GM18499 (cell line): Measurements from ENCODE around the gene KLF2.
"Not testable (repeated sequence)": the region's sequence is repeated elsewhere in the genome, so short reads cannot be mapped to it uniquely, and the experiment has no call there.

Experiments
- ATAC-seq: cut with Tn5 transposase; IDR thresholded peaks from one replicate; pipeline ENCODE4 v1.9.1; 2021; ENCODE audit warnings: moderate number of reproducible peaks; ENCODE audit not compliant: insufficient read depth, unreplicated experiment

Gene KLF2

DNA sequence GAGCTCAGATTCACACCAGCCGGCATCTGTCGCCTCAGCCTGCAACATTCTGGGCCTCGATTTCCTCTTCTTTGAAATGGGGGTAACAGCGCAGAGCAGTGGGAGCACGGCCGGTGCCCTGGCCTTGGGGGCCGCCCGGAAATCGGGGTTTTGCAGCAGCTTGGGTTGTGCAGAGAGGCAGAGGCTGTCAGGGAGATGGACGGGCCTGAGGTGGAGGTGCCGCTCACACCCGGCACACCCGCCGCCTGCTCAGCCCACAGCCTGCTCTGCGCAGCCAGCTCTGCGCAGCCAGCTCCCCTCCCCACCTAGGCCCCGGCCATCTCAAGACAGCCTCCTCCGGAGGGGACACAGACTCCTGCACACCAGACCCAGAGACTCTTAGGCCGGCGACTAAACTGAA lies 10.6 kb downstream of the KLF2 start:
- ATAC-seq, result no peak

DNA sequence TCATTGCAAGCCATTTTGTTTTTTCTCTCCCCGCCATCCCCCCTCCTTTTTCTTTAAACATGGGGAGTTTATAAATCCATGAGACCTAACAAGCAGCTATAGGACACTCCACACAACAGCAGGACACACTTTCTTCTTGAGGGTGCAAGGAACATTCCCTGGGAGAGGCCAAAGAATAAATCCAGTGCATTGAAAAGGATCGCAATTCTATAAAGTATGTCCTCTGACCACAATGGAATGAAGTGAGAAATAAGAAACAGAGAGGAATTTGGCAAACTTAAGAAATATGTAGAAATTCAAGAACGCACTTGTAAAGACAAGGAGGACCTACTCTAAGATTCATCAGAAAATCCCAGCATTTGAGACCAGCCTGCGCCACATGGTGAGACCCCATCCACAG lies 11.9 kb downstream of the KLF2 start:
- ATAC-seq, result no peak

DNA sequence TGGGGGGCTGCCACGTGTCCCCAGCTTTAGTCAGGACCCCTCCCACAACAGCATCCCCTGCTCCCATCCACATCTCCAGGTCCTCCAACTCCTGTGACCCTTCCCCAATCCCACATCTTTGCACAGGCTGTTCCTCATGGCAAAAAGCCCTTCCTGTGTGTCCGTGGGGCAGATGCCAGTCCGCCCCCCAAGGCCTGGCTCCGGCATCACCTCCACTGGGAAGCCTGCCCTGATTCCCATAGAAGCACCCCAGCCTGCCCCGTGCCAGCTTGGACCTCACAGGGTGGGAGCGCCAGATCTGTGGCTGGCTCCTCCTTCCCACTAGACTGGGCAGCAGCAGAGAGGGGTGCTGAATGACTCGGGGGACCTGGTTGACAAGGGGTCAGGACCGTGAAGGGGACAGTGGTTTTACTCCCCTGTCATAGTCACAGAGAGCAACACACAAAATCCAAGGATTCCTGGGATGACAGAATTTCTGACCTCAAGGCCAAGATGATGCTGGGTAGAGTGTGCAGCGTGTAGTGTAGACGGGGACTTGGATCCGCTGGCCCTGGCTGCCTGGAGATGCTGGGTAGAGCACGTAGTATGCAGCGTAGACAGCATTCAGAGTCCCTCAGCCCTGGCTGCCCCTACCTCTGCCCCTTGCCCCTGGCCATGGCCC lies 13.3 kb downstream of the KLF2 start:
- no peak for ATAC-seq

DNA sequence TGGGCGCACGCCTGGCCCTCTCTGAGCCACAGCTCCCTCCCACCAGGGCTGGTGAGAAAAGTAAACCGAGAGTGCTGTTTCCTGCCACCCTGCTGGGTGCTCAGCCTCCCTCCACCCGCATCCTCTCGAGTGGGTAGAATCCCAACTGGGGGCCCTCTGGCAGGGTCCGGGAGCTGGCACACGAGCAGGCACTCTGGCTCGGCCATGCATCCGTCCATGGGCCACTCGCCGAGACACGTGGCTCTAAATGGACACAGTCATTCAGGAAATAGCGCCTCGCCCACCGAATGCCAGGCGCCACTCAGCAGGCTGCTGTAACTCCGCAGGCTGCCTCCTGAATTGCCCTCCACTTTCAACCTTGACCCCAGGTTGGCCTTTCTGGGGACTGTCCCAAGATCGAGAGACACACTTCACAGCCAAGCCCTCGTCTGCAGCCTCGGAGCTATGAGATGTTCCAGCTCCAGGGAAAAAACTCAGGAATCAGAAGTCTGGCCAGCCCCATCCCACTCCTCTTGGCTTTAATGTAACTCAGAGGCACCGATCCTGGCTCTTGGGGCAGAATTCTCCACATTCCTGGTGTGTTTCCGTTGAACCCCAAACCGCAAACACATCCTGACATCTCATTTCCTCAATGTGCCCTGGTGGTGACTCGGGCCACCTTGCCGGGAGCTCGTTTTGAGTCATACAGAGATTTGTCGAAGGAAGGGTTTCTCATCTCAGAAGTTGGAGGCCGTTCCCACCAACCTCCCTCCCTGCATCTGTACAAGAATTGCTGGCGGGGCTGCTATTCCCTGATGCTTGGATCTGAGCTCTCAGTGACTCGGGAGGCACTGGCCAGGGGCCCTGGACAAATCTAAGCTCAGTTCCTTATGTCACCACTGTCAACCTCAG lies 14.1 kb downstream of the KLF2 start:
- ATAC-seq, result no peak

DNA sequence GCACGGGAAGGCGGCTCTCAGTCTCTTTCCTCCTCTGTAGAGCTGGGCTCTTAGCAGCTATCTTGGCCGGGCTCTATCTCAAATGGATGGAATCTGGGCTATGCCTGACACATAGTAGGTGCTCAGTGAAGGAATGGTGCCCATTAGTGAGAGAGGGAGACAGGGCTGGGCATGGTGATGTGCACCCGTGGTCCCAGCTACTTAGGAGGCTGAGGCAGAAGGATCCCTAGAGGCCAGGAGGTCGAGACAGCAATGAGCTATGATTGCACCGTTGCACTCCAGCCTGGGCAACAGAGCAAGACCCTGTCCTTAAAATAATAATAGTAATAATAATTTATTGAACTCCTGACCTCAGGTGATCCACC lies 14.7 kb downstream of the KLF2 start:
- no peak for ATAC-seq

DNA sequence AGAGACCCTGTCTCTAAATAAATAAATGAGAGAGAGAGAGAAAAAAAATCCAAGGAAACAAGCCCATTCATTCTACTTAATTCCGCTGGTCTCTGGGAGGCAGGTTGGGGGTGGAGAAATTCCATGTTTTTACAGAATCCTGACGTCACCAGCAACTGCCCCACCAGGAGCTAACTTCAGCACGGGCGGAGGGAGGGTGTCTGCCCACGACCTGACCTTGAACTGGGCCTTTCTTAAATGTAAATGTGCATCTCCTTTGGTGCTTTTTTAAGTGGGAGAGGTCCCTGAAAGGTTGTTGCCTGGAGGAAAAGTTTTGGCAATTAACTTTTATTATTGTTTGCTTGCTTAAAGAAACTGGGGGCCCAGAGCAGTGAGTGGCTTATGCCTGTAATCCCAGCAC lies 15.5 kb downstream of the KLF2 start:
- no peak for ATAC-seq

DNA sequence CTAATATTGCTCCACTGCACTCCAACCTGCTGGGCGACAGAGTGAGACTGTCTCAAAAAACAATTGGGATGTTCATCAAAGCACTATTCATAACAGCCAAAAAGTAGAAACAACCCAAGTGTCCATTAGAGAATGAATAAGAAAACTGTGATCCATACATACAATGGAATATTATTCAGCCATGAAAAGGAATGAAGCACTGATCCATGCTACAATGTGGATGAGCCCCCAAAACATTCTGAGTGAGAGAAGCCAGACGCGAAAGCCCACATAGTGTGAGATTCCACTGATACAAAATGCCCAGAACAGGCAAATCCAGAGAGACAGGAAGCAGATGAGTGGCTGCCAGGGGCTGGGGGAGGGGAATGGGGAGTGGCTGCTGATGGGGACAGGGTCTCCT lies 16.0 kb downstream of the KLF2 start:
- ATAC-seq, result no peak

DNA sequence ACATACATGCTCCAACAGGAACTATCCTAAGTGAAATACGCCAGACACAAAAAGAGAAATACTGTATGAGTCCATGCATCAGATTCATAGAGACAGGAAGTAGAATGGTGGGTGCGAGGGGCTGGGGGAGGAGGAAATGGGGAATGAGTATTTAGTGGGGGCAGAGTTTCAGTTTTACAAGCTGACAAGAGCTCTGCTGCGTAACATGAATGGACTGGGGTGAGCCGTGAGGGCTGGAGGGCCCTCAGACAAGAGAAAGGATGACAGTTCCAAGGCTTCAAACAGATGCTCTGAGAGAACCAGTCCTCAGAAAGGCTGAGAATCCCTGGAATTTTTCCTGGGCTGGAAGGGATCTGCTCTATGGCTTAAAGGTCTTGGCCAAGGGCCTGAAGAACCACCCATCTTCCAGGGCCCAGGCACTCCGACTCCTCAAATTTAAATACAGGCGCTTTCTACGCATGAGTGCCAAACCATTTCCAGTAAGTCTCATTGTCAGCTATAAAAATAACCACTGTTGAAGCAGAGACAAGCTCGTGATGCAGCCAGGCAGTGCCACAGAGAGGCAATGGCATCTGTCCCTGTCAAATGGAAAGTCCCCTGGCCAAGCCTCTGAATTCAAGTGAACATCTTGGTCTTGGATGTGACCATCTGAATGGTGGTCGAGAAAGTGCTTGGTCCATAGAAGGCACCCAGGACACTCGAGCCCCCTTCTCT lies 17.5 kb downstream of the KLF2 start:
- no peak for ATAC-seq

DNA sequence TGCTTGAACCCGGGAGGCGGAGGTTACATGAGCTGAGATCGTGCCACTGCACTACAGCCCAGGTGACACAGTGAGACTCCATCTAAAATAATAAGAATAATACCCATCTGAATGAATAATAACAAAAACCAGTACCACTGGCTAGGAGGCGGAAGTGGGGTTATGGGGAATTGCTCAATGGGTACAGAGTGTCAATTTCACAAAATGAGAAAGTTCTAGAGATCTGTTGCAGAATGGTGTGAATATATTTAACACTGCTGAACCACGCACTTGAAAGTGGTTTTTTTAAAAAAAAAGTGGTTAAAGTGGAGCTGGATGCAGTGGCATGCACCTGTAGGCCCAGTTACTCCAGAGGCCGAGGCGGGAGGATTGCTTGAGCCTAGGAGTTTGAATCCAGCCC lies 18.5 kb downstream of the KLF2 start:
- ATAC-seq, result no peak

DNA sequence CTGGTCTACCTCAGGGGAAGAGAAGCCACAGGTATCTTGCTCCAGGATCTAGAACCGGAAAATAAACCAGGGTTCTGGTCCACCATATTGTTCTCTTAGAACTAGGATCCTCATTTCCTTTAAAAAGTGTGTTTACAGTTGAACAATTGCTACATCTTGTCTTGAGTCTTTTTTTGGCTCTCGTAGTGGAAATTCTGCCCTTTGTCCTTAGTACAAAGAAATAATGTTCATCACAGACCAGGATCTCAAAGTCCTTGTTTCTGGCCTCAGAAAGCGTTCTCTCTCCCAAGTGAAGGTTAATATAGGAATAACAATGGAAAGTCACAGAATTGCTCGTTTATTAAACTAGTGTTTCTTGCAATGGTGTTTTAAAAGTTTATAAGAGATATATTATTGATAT lies 20.8 kb downstream of the KLF2 start:
- no peak for ATAC-seq

DNA sequence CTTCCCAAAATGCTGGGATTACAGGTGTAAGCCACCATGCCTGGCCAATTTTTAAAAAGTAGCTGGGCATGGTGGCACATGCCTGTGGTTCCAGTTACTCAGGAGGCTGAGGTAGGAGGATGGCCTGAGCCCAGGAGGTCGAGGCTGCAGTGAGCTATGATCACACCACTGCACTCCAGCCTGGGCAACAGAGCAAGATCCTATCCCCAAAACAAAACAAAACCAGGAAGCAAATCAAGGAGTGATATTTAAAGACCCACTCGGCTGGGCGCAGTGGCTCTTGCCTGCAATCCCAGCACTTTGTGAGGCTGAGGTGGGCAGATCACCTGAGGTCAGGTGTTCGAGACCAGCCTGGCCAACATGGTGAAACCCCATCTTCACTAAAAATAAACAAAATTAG lies 22.5 kb downstream of the KLF2 start:
- not testable (repeated sequence) for ATAC-seq

DNA sequence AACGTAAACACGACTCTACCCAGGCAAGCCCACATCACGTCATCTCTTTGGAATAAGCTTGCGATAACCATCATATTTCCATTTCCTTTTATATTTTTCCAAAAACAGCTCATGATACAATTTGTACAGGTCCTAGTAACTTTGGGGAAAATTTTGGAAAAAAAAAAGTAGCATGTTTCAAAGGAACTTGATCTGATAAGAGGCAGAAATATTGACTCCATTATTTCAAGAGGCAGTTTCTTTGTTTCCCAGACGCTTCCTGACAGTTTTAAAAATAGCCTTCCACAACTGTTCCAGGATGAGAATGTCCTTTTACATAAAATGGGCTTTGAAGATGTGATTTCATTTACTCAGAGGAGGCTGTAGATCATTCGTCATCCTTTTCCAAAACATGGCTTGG lies 23.1 kb downstream of the KLF2 start:
- no peak for ATAC-seq

DNA sequence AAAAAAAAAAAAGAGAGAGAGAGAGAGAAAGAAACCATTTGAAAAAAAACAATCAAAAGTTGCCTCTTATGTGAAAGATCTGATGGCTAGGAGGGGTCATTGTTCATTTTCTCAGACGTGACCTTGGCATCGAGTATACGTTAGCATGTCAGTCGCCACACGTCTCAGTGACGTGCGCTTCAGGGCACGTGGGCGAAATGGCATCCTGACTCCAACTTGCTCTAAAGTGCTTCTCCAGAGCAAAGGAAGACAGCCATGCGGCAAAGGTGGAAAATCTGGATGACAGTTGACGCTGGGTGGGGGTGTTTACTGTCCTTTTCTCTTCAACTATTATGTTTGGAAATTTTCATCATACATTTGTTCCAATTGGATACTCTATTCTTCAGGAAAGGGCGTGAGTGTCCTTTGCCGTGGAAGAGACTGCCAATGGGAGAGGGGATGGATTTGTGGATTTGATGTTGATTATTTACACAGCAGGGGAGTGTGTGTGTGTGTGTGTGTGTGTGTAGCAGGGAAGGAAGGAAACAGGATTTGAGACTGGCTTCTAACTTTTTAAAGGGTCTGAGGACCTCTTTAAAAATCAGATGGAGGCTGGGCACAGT lies 25.0 kb downstream of the KLF2 start:
- ATAC-seq, result no peak

DNA sequence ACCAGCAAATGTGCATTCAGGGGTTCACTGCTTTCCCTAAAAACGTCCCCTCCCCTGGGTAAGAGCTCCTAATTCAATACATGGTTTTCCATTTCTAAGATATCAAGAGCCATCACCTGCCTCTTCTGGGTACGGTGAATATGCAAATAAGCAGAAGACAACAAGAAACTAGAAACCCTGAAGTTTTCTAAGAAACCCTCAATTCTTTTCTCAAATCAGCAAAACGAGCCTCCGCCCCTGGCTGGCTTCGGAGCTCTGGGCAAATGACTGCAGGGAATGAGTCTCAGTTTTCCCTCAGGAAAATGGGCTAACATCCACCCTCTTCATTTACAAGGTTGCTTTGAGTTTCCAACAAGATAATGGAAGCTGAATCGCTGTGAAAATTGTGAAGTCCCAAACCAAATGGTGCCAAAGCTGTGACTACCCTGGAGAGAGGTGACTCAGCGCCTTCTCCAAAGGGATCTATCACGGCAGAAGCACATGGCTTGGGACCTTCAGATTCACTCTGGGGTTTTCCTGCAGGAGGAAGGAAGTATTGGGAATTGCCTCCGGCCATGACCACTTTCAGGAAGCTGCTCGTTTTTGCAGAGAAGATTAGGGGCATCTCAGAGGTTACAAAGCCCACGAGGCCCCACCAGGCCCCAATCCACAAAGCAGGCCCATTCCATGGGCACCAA lies 26.6 kb downstream of the KLF2 start:
- no peak for ATAC-seq

DNA sequence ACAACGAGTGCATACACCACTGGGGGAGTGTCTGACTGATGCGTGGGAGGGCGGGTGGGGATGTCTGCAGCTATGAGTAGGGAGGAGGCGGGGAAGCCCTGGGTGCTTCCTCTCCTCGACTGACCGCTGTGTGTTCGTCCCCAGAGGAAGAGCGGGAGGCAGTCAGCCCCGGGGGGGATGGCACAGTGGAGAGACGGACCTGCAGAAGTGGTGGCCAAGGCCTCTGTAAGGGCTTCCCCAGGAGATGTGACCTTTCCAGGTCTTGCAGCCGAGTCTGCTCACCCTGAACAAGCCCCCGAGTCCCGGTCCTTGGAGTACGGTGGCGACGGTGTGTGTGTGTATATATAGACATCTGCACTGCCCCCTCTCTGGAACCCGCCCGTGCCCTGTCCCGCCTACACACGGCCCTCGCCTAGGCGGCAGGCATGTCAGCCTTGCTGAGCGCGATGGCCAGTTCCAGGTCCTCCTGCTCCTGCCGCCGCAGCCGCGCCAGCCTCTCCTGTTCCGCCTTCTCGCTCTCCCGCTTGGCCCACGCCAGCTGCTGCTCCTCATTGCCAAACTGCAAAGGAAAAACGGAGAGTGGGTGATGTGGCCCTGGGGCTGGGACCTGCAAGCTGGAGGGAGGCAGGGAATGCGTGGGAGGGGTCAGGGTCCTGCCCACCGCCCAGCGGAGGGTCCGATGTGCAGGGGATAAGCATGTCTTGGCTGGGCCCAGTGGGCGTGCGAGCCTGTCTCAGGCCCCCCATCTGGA lies 30.8 kb downstream of the KLF2 start:
- no peak for ATAC-seq

DNA sequence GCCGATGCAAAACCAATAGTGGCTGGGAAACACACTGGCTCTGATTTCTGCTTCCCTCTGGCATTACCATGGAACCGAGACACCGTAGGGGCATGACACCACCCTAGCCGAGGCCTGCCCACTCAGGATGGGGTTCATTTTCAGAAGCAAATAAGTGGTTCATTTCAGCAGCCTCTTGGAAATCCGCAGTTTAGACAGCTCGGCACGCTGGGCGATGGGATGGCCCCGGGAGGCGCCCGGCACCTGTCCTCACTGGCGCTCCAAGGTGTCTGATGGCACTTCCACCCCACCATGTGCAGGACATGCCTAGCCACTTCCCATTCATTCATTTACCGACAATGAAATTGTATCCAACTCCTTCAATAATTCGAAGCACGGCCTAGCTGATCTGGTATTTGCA lies 33.8 kb downstream of the KLF2 start:
- no peak for ATAC-seq

DNA sequence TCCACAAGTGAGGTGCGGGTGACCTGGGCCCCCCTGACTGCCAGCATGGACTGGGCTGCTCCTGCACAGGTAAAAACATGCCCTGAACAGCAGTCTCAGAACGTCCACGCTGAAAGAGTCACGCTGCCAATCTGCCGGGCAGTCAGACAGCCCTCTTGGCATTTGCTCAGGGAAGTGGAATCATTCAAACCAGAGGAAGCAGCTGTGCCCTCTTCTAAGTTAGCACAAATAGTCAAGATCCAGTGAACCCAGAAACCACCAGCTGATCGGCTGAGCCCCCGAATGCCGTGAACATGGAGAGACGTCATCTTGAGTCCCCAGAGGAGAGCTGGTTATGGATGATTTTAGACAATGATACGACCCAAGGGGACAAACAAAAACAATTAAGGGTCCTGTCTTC lies 34.4 kb downstream of the KLF2 start:
- no peak for ATAC-seq

DNA sequence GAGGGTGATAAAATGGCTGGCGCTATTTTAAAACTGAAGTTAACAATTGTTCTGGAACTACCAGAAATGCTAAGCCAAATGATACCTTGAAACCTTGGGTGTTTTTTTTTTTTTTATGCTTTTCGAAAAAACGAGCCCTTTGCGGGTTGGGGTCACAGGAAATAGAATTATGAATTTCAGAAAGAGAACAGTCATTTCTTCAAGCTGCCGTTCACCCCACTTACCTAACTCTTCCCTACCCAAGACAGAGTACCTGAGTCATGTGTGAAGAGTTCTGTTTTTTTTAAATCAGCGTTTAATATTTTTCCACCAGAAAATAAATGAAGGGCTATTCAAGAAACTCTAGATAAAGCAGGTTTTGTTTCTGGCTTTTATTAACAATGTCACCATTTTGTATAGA lies 35.3 kb downstream of the KLF2 start:
- ATAC-seq, result no peak

DNA sequence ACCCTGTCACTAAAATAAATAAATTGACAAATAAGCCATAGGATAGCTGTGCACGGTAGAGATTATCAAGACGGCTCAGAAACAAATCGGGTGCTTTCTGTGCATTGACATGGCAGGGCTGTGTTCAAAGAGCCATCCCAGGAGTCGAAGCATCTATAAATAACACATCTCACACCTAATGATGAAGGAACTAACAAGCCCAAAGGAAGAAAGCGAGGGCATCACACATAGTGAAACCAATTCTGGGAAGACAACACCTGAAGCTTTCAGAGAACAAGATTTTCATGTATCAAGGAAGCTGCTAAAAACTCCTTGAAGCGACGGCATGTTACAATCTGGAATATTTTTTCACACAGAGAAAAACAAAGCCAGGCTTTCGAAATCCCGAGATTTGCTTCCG lies 36.1 kb downstream of the KLF2 start:
- no peak for ATAC-seq

DNA sequence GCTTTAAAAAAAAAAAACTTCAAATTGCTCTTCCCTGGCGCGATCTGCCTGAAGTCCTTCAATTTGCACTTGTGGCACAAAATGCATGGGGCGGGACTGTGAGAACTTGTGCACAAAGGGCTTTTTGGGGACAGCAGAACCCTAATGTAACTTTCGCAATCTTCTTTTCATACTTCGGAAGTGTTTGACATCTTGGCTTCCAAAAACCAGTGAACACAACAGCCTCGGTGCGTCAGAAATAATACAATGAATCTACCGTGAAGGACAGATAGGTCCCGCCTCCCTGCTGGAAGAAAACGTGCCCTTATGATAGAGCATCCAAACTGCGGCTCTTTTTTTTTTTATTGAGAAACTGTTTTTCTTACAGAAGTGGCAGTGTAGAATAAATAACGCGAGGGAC lies 36.6 kb downstream of the KLF2 start:
- ATAC-seq, result no peak
